Breast epithelium (tissue), 3 donors: ENCODE results near the gene SNX25.

Source experiments
- POLR2A ChIP-seq: fragments of 450-650 bp; IDR thresholded peaks from one replicate; pipeline ENCODE4 v1.6.1; 2016; ENCODE audit warnings: antibody characterized with exemption, mild to moderate bottlenecking, moderate library complexity
- TF ChIP-seq, protein P1 (sequence below), 3 donors: fragments of 450-650 bp; IDR thresholded peaks; one replicate each; pipeline ENCODE4 v1.5.1; 2016 to 2017; ENCODE audit warnings: antibody characterized with exemption in 3 of 3, mild to moderate bottlenecking in 3 of 3, moderate library complexity in 3 of 3

DNA sequence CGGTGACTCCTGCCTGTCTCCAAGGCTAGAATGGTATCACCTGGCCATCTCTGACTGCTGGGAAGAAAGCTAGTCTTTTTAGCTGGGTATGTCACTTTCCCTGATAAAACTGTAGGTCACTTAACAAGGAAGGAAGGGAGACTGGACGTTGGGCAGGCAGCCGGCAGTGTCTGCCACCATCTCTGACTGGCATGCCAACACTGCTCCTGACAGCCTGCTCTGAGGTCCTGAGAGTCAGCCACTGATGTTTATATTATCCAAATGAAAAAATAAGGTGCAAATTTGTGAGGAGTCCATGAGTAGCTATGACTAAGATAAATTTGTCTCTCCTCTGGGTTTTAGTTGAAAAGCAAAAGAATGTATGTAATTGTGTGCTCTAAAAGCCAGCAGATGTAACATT lies 77.2 kb downstream of the SNX25 start:
- TF ChIP-seq, protein P1, sequence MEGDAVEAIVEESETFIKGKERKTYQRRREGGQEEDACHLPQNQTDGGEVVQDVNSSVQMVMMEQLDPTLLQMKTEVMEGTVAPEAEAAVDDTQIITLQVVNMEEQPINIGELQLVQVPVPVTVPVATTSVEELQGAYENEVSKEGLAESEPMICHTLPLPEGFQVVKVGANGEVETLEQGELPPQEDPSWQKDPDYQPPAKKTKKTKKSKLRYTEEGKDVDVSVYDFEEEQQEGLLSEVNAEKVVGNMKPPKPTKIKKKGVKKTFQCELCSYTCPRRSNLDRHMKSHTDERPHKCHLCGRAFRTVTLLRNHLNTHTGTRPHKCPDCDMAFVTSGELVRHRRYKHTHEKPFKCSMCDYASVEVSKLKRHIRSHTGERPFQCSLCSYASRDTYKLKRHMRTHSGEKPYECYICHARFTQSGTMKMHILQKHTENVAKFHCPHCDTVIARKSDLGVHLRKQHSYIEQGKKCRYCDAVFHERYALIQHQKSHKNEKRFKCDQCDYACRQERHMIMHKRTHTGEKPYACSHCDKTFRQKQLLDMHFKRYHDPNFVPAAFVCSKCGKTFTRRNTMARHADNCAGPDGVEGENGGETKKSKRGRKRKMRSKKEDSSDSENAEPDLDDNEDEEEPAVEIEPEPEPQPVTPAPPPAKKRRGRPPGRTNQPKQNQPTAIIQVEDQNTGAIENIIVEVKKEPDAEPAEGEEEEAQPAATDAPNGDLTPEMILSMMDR (IDR thresholded peaks at IDR 0.05): no peak
- no peak for TF ChIP-seq POLR2A
